IPS-18c (cell line): Measurements from ENCODE around the gene UVRAG.

Experiments used
- H3K4me3 ChIP-seq: 2 replicates; pipeline ENCODE4 v1.7.0; 2013; ENCODE audit warnings: low read depth, mild to moderate bottlenecking, low read length, moderate library complexity; ENCODE audit not compliant: insufficient read depth
- H3K9me3 ChIP-seq: one replicate; pipeline ENCODE4 v1.6.1; 2013; ENCODE audit warnings: mild to moderate bottlenecking, low read length, moderate library complexity; ENCODE audit not compliant: control insufficient read depth, insufficient read depth

The UVRAG gene

GRCh38 chr11:75814677-75815344, at the start of gene UVRAG:
Gene UVRAG (plus strand): TSS chr11:75815210. CDS start chr11:75815408, 198 bp downstream.
- Histone ChIP-seq H3K4me3 (peak within 1 kb of the TSS; percentile 58), H3K9me3 (no peaks in the 10 kb centered on the region)

- no peak overlapping the region for H3K4me3 ChIP-seq
Measured at GRCh38 chr11:75766443-75767227, 48.4 kb upstream of the UVRAG start.

GRCh38 chr11:75767228-75767572, 47.8 kb upstream of the UVRAG start:
- H3K9me3 ChIP-seq = no peaks in the 10 kb centered on the region
- H3K4me3 ChIP-seq = no peak overlapping the region

More at GRCh38 chr11:75766443-75767227, 48.4 kb upstream of the UVRAG start:
- H3K9me3 ChIP-seq = no peaks in the 10 kb centered on the region

- Histone ChIP-seq H3K4me3 (no peak overlapping the region), H3K9me3 (no peaks in the 10 kb centered on the region)
Measured at GRCh38 chr11:75767793-75768111, 47.3 kb upstream of the UVRAG start.

- Histone ChIP-seq H3K9me3 (no peaks in the 10 kb centered on the region), H3K4me3 (peak within 1 kb of the TSS; percentile 45)
Measured at GRCh38 chr11:75768112-75768908, 46.7 kb upstream of the UVRAG start, which contains the start of gene DGAT2. Gene DGAT2 (plus strand): TSS chr11:75768778. CDS start chr11:75768992, 214 bp downstream.

GRCh38 chr11:75768909-75769771, 45.9 kb upstream of the UVRAG start:
- H3K4me3 ChIP-seq = peak overlapping the region; percentile 45
- no peaks in the 10 kb centered on the region for H3K9me3 ChIP-seq

- no peaks in the 10 kb centered on the region for H3K9me3 ChIP-seq
Measured at GRCh38 chr11:75770102-75770501, 44.9 kb upstream of the UVRAG start.

GRCh38 chr11:75771646-75772410, 43.2 kb upstream of the UVRAG start:
- Histone ChIP-seq H3K4me3 (no peak overlapping the region), H3K9me3 (no peaks in the 10 kb centered on the region)

More at GRCh38 chr11:75770102-75770501, 44.9 kb upstream of the UVRAG start:
- no peak overlapping the region for H3K4me3 ChIP-seq

GRCh38 chr11:75773595-75774353, 41.2 kb upstream of the UVRAG start:
- H3K4me3 ChIP-seq = no peak overlapping the region

GRCh38 chr11:75775056-75775455, 40.0 kb upstream of the UVRAG start:
- no peak overlapping the region for H3K4me3 ChIP-seq
- H3K9me3 ChIP-seq = no peaks in the 10 kb centered on the region

More at GRCh38 chr11:75773595-75774353, 41.2 kb upstream of the UVRAG start:
- no peaks in the 10 kb centered on the region for H3K9me3 ChIP-seq

- Histone ChIP-seq H3K4me3 (no peak overlapping the region), H3K9me3 (no peaks in the 10 kb centered on the region)
Measured at GRCh38 chr11:75776546-75776945, 38.5 kb upstream of the UVRAG start.

- H3K4me3 ChIP-seq = no peak overlapping the region
- H3K9me3 ChIP-seq = no peaks in the 10 kb centered on the region
Measured at GRCh38 chr11:75777461-75778110, 37.4 kb upstream of the UVRAG start.

- Histone ChIP-seq H3K9me3 (no peaks in the 10 kb centered on the region), H3K4me3 (no peak overlapping the region)
Measured at GRCh38 chr11:75778962-75779361, 36.0 kb upstream of the UVRAG start.

GRCh38 chr11:75779960-75780359, 35.0 kb upstream of the UVRAG start:
- Histone ChIP-seq H3K4me3 (no peak overlapping the region), H3K9me3 (no peaks in the 10 kb centered on the region)

- no peaks in the 10 kb centered on the region for H3K9me3 ChIP-seq
- H3K4me3 ChIP-seq = no peak overlapping the region
Measured at GRCh38 chr11:75780888-75781287, 34.1 kb upstream of the UVRAG start.
